WI38 (cell line): ENCODE data around the gene CHCT1.

Experiments
- H3K4me3 ChIP-seq: 2 replicates; pipeline ENCODE4 v1.5.1; 2011; ENCODE audit warnings: low read depth, mild to moderate bottlenecking, control low read depth, low read length
- CTCF ChIP-seq: IDR thresholded peaks from 2 replicates; pipeline ENCODE4 v1.5.1; 2012; ENCODE audit warnings: low read depth, mild to moderate bottlenecking, control low read depth, low read length

Gene CHCT1

GRCh38 chr17:60471451-60471850 lies 49.2 kb downstream of the CHCT1 start:
- TF ChIP-seq CTCF: no peak
- no peak overlapping the region for H3K4me3 ChIP-seq

GRCh38 chr17:60472449-60472848 lies 50.2 kb downstream of the CHCT1 start:
- H3K4me3 ChIP-seq: no peak overlapping the region
- no peak for TF ChIP-seq CTCF

GRCh38 chr17:60473788-60474187 lies 51.5 kb downstream of the CHCT1 start:
- no peak overlapping the region for H3K4me3 ChIP-seq
- no peak for TF ChIP-seq CTCF
